IMR-90 (cell line): ENCODE results near the gene FGFRL1. TPM values are rescaled to one million over a fixed set of nuclear protein-coding genes. Genes with fewer than 3 reads are reported as not detected.

Experiments
- ATAC-seq: fragments of 200-7000 bp; cut with Tn5 transposase; 2 replicates; pipeline ENCODE4 v1.9.1; 2020; ENCODE audit warnings: low read depth, mild to moderate bottlenecking, moderate library complexity
- BruUV-seq: library from RNA; stranded (reverse); fragments of 400-500 nt; replicated peaks from 2 replicates; lab custom pipeline; 2021; lab: Mats Ljungman, UMichigan
- CTCF ChIA-PET: fragments of 300-600 bp; formaldehyde crosslinking; extraction: SDS; loops from one replicate; lab custom pipeline; 2021; ENCODE audit warnings: antibody characterized with exemption; lab: Yijun Ruan, JAX
- POLR2A ChIA-PET: fragments of 300-600 bp; sonication (Branson Sonifier 250); formaldehyde crosslinking; loops from one replicate; lab custom pipeline; 2022; ENCODE audit warnings: antibody characterized with exemption; ENCODE audit not compliant: unreplicated experiment; lab: Charles Lee
- DNase-seq: peaks from one replicate; pipeline ENCODE4 v3.0.0; 2013
- H2AFZ ChIP-seq: replicated peaks from 2 replicates; pipeline ENCODE3; 2013; ENCODE audit warnings: low read length, mild to moderate bottlenecking; ENCODE audit not compliant: poor library complexity
- H2AK5ac ChIP-seq: 2 replicates; pipeline ENCODE4 v1.6.1; 2013; ENCODE audit warnings: low read depth, low read length, inconsistent platforms
- H2AK9ac ChIP-seq: replicated peaks from 2 replicates; pipeline ENCODE3; 2013; ENCODE audit warnings: mild to moderate bottlenecking, low read depth, low read length, moderate library complexity; ENCODE audit not compliant: poor library complexity
- H2BK120ac ChIP-seq: 2 replicates; pipeline ENCODE4 v1.6.1; 2013; ENCODE audit warnings: low read depth, low read length, inconsistent platforms
- H2BK15ac ChIP-seq: 3 replicates; pipeline ENCODE4 v1.6.1; 2013; ENCODE audit warnings: low read depth, low read length, inconsistent platforms
- H2BK20ac ChIP-seq: 2 replicates; pipeline ENCODE4 v1.6.1; 2013; ENCODE audit warnings: low read depth, mild to moderate bottlenecking, inconsistent platforms, low read length, moderate library complexity
- H2BK5ac ChIP-seq: 2 replicates; pipeline ENCODE4 v1.6.1; 2013; ENCODE audit warnings: mild to moderate bottlenecking, low read depth, low read length, inconsistent platforms; ENCODE audit not compliant: poor library complexity, severe bottlenecking
- H3K14ac ChIP-seq: replicated peaks from 2 replicates; pipeline ENCODE4 v1.6.1; 2013; ENCODE audit warnings: low read depth, low read length, inconsistent platforms
- H3K18ac ChIP-seq: 2 replicates; pipeline ENCODE4 v1.6.1; 2013; ENCODE audit warnings: low read depth, low read length, control low read depth
- H3K23ac ChIP-seq: 2 replicates; pipeline ENCODE4 v1.6.1; 2013; ENCODE audit warnings: low read depth, low read length, inconsistent platforms
- H3K27ac ChIP-seq: 2 replicates; pipeline ENCODE4 v1.5.1; 2013; ENCODE audit warnings: mild to moderate bottlenecking, control low read depth, low read length; ENCODE audit not compliant: insufficient read depth
- H3K27me3 ChIP-seq: 2 replicates; pipeline ENCODE4 v1.6.1; 2013; ENCODE audit warnings: low read length; ENCODE audit not compliant: control insufficient read depth, insufficient read depth
- H3K36me3 ChIP-seq: 2 replicates; pipeline ENCODE4 v1.6.1; 2013; ENCODE audit warnings: low read length, mixed read lengths; ENCODE audit not compliant: control insufficient read depth, insufficient read depth
- H3K4ac ChIP-seq: 2 replicates; pipeline ENCODE4 v1.6.1; 2013; ENCODE audit warnings: low read depth, low read length, inconsistent platforms
- H3K4me1 ChIP-seq: 2 replicates; pipeline ENCODE4 v1.6.1; 2013; ENCODE audit warnings: low read length, mixed read lengths; ENCODE audit not compliant: control insufficient read depth, insufficient read depth
- H3K4me2 ChIP-seq: 2 replicates; pipeline ENCODE4 v1.6.1; 2013; ENCODE audit warnings: low read depth, mild to moderate bottlenecking, control low read depth, low read length, moderate library complexity
- H3K4me3 ChIP-seq: 2 replicates; pipeline ENCODE4 v1.5.1; 2013; ENCODE audit warnings: low read depth, mild to moderate bottlenecking, control low read depth, low read length, moderate library complexity; ENCODE audit not compliant: insufficient read depth
- H3K56ac ChIP-seq: 2 replicates; pipeline ENCODE4 v1.6.1; 2013; ENCODE audit warnings: low read length, inconsistent platforms; ENCODE audit not compliant: insufficient read depth; ENCODE audit errors: extremely low read depth
- H3K79me1 ChIP-seq, 2 experiments: 2 replicates each; pipeline ENCODE4 v1.6.1; 2013; ENCODE audit warnings: low read length in 2 of 2, inconsistent platforms in 1 of 2, low read depth in 1 of 2
- H3K9ac ChIP-seq: 2 replicates; pipeline ENCODE4 v1.6.1; 2013; ENCODE audit warnings: low read depth, low read length, control low read depth
- H3K9me1 ChIP-seq: 2 replicates; pipeline ENCODE4 v1.6.1; 2013; ENCODE audit warnings: low read length, inconsistent platforms; ENCODE audit not compliant: insufficient read depth
- H3K9me3 ChIP-seq: 2 replicates; pipeline ENCODE4 v1.6.1; 2013; ENCODE audit warnings: low read length; ENCODE audit not compliant: control insufficient read depth, insufficient read depth
- H4K20me1 ChIP-seq: 2 replicates; pipeline ENCODE4 v1.6.1; 2013; ENCODE audit warnings: low read length, inconsistent platforms; ENCODE audit not compliant: insufficient read depth
- H4K5ac ChIP-seq: 2 replicates; pipeline ENCODE4 v1.6.1; 2013; ENCODE audit warnings: mild to moderate bottlenecking, low read depth, low read length, control low read depth
- H4K8ac ChIP-seq, 2 experiments: 2 replicates each; pipeline ENCODE4 v1.6.1; 2013; ENCODE audit warnings: low read depth in 2 of 2, low read length in 2 of 2, control low read depth in 1 of 2, inconsistent platforms in 1 of 2
- H4K91ac ChIP-seq: 2 replicates; pipeline ENCODE4 v1.6.1; 2013; ENCODE audit warnings: low read depth, low read length, inconsistent platforms; ENCODE audit not compliant: insufficient read depth
- BHLHE40 ChIP-seq: fragments of 150-350 bp; IDR thresholded peaks from 2 replicates; pipeline ENCODE4 v1.6.1; 2016; ENCODE audit warnings: mild to moderate bottlenecking, low read depth, low read length
- CEBPB ChIP-seq: IDR thresholded peaks from 2 replicates; pipeline ENCODE4 v1.6.1; 2012; ENCODE audit warnings: low read depth, low read length, improper control_type of control experiment
- CHD1 ChIP-seq: IDR thresholded peaks from 2 replicates; pipeline ENCODE4 v1.6.1; 2012; ENCODE audit warnings: low read depth, low read length, improper control_type of control experiment
- FOS ChIP-seq: fragments of 150-350 bp; IDR thresholded peaks from 2 replicates; pipeline ENCODE4 v1.6.1; 2016; ENCODE audit warnings: low read depth, low read length
- MAFK ChIP-seq: IDR thresholded peaks from 2 replicates; pipeline ENCODE4 v1.6.1; 2012; ENCODE audit warnings: low read depth, low read length, improper control_type of control experiment
- MAZ ChIP-seq: IDR thresholded peaks from 2 replicates; pipeline ENCODE4 v1.6.1; 2012; ENCODE audit warnings: low read depth, mild to moderate bottlenecking, low read length, improper control_type of control experiment, moderate library complexity, borderline replicate concordance
- MXI1 ChIP-seq: IDR thresholded peaks from 2 replicates; pipeline ENCODE4 v1.6.1; 2012; ENCODE audit warnings: low read depth, mild to moderate bottlenecking, low read length, moderate library complexity, borderline replicate concordance
- NFE2L2 ChIP-seq: fragments of 150-350 bp; IDR thresholded peaks from 2 replicates; pipeline ENCODE4 v1.6.1; 2016; ENCODE audit warnings: low read depth, mild to moderate bottlenecking, low read length
- POLR2A ChIP-seq: IDR thresholded peaks from 2 replicates; pipeline ENCODE4 v1.6.1; 2012; ENCODE audit warnings: mild to moderate bottlenecking, low read depth, low read length
- RAD21 ChIP-seq: IDR thresholded peaks from 2 replicates; pipeline ENCODE4 v1.6.1; 2012; ENCODE audit warnings: low read length, improper control_type of control experiment
- RCOR1 ChIP-seq: IDR thresholded peaks from 2 replicates; pipeline ENCODE4 v1.6.1; 2012; ENCODE audit warnings: mild to moderate bottlenecking, low read length, improper control_type of control experiment; ENCODE audit not compliant: insufficient replicate concordance
- RFX5 ChIP-seq: IDR thresholded peaks from 2 replicates; pipeline ENCODE4 v1.8.0; 2012; ENCODE audit warnings: low read depth, mild to moderate bottlenecking, low read length, moderate library complexity
- SMC3 ChIP-seq: fragments of 150-350 bp; IDR thresholded peaks from 2 replicates; pipeline ENCODE4 v1.6.1; 2016; ENCODE audit warnings: low read depth, mild to moderate bottlenecking, antibody characterized with exemption, low read length, moderate library complexity
- WGBS, 2 experiments: methylation state at CpG; one replicate each; pipeline versions ENCODE4 v1.1.5 to v1.1.7; 2013; ENCODE audit warnings: missing lambda C conversion rate in 2 of 2; ENCODE audit not compliant: insufficient read length in 1 of 2; ENCODE audit errors: extremely low coverage in 2 of 2; 5-methylcytosine and 5-hydroxymethylcytosine counted together
- dilution Hi-C: fragments of 300-500 bp; cut with HindIII; formaldehyde crosslinking; loops from one replicate; pipeline ENCODE4 v1.14.3; 2018; ENCODE audit warnings: low sequenced_read_pairs; ENCODE audit not compliant: unreplicated experiment
- in situ Hi-C: fragments of 300-500 bp; cut with MboI; formaldehyde crosslinking; loops from 3 replicates; pipeline ENCODE4 v1.14.3; 2019; ENCODE audit warnings: low sequenced_read_pairs, inconsistent platforms, mixed read lengths
- intact Hi-C: fragments of 100-400 bp; cut with micrococcal nuclease; formaldehyde crosslinking; loops from 2 replicates; pipeline ENCODE4 v1.10.0; 2022
- polyA plus RNA-seq, 3 experiments: library from polyadenylated mRNA; depleted of rRNA; stranded (reverse); fragments of >200 nt; gene quantifications; 2 replicates each; pipeline ENCODE4 v1.2.3, GENCODE V29; 2012; ENCODE audit warnings: low replicate concordance in 1 of 3
- total RNA-seq: library from RNA; depleted of rRNA; stranded (reverse); fragments of >200 nt; gene quantifications from 2 replicates; pipeline ENCODE4 v1.2.3, GENCODE V29; 2012
- TF ChIP-seq, protein P1 (sequence below): conservative IDR thresholded peaks from 2 replicates; pipeline ENCODE4 v1.5.1; 2012; ENCODE audit warnings: mild to moderate bottlenecking, low read depth, low read length, improper control_type of control experiment
- TF ChIP-seq, protein P2 (sequence below): fragments of 150-350 bp; IDR thresholded peaks from 2 replicates; pipeline ENCODE4 v1.6.1; 2017; ENCODE audit warnings: mild to moderate bottlenecking, antibody characterized with exemption, low read length, low read depth
- TF ChIP-seq, protein P3 (sequence below): fragments of 150-350 bp; IDR thresholded peaks from 2 replicates; pipeline ENCODE4 v1.6.1; 2016; ENCODE audit warnings: low read depth, mild to moderate bottlenecking, low read length, moderate library complexity, borderline replicate concordance

The FGFRL1 gene
- total and polyA plus RNA-seq, 2 of the 4 experiments (the other 2 are of a cell fraction): 49.3 to 78.8 TPM

DNA sequence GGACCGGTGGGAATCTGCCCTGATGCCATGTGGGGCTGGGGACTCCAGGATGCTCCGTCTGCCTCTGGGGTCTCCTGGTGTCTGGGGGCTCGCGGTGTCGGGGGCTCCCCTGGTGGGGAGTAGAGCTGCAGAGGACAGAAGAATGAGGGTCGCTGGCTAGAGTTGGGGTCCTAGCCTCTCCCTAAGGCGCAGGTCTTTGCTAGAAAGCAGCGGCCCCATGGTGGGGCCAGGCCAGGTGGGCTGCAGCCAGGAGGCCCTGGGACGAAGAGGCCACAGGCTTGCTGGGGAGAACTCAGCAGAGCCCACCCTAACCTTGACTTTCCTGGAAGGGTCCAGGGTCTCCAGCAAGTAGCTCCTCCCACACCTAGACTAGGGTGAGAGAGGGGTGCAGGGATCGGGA is 21.4 kb downstream of the FGFRL1 start:
- no peak overlapping the region for H3K14ac ChIP-seq
- no peak overlapping the region for H2AK9ac ChIP-seq
- H3K18ac ChIP-seq: no peak overlapping the region
- DNase-seq (no peak), ATAC-seq (no peak)
- H2BK20ac ChIP-seq: no peak overlapping the region
- H2BK5ac ChIP-seq: no peak overlapping the region
- no peaks in the 10 kb centered on the region for H4K20me1 ChIP-seq
- BruUV-seq: no TSS peak
- no peak overlapping the region for H3K4me3 ChIP-seq
- H3K27me3 ChIP-seq: no peaks in the 10 kb centered on the region
- ChIA-PET POLR2A (no interaction called here), CTCF (no interaction called here)
- in situ Hi-C loops: no loop called here
- 0 out of 2 replicates have a peak overlapping the region, but pooled peaks have one; percentile 78 for H4K91ac ChIP-seq
- intact Hi-C loops: no loop called here
- H4K8ac ChIP-seq: no peak overlapping the region; a peak in 1 of 4 replicates
- no peak overlapping the region for H3K4me2 ChIP-seq
- H3K9me1 ChIP-seq: peaks cover 4% of the 10 kb centered on the region; the same call in 1 of the 2 replicates
- H2AFZ ChIP-seq: no peak overlapping the region
- H3K9me3 ChIP-seq: no peaks in the 10 kb centered on the region
- H3K56ac ChIP-seq: no peak overlapping the region
- no peaks in the 10 kb centered on the region for H3K79me1 ChIP-seq
- no peak overlapping the region for H2BK15ac ChIP-seq
- no peak overlapping the region for H2BK120ac ChIP-seq
- peaks cover 11% of the 10 kb centered on the region for H3K4me1 ChIP-seq
- peak overlapping the region; percentile 28; the same call in 1 of the 2 replicates for H2AK5ac ChIP-seq
- peak overlapping the region; percentile 72; the same call in 1 of the 2 replicates for H3K4ac ChIP-seq
- no peak overlapping the region for H3K9ac ChIP-seq
- H4K5ac ChIP-seq: no peak overlapping the region
- 75% methylated on average over 2 of the region's 10 CpGs; no CpG with 5 or more reads in 1 of the 2 experiments for WGBS, 2 experiments
- TF ChIP-seq, protein P1, sequence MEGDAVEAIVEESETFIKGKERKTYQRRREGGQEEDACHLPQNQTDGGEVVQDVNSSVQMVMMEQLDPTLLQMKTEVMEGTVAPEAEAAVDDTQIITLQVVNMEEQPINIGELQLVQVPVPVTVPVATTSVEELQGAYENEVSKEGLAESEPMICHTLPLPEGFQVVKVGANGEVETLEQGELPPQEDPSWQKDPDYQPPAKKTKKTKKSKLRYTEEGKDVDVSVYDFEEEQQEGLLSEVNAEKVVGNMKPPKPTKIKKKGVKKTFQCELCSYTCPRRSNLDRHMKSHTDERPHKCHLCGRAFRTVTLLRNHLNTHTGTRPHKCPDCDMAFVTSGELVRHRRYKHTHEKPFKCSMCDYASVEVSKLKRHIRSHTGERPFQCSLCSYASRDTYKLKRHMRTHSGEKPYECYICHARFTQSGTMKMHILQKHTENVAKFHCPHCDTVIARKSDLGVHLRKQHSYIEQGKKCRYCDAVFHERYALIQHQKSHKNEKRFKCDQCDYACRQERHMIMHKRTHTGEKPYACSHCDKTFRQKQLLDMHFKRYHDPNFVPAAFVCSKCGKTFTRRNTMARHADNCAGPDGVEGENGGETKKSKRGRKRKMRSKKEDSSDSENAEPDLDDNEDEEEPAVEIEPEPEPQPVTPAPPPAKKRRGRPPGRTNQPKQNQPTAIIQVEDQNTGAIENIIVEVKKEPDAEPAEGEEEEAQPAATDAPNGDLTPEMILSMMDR: no peak
- no peak for TF ChIP-seq NFE2L2
- no peak for TF ChIP-seq SMC3
- TF ChIP-seq MAZ: no peak
- TF ChIP-seq RCOR1: no peak
- TF ChIP-seq MXI1: no peak
- TF ChIP-seq RFX5: no peak
- no peak for TF ChIP-seq POLR2A
- no peak for TF ChIP-seq BHLHE40
- no peak for TF ChIP-seq CHD1
- TF ChIP-seq, protein P2, sequence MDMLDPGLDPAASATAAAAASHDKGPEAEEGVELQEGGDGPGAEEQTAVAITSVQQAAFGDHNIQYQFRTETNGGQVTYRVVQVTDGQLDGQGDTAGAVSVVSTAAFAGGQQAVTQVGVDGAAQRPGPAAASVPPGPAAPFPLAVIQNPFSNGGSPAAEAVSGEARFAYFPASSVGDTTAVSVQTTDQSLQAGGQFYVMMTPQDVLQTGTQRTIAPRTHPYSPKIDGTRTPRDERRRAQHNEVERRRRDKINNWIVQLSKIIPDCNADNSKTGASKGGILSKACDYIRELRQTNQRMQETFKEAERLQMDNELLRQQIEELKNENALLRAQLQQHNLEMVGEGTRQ: no peak
- TF ChIP-seq, protein P3, sequence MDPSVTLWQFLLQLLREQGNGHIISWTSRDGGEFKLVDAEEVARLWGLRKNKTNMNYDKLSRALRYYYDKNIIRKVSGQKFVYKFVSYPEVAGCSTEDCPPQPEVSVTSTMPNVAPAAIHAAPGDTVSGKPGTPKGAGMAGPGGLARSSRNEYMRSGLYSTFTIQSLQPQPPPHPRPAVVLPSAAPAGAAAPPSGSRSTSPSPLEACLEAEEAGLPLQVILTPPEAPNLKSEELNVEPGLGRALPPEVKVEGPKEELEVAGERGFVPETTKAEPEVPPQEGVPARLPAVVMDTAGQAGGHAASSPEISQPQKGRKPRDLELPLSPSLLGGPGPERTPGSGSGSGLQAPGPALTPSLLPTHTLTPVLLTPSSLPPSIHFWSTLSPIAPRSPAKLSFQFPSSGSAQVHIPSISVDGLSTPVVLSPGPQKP: no peak
- no peak for TF ChIP-seq MAFK
- TF ChIP-seq CEBPB: no peak
- no peak for TF ChIP-seq RAD21
- TF ChIP-seq FOS: no peak
- H3K27ac ChIP-seq: no peak overlapping the region
- dilution Hi-C loops: no loop called here
- H3K23ac ChIP-seq: no peak overlapping the region
- H3K36me3 ChIP-seq: no peaks in the 10 kb centered on the region
